A549 (cell line): ENCODE results near the gene NUFIP1. TPM values are rescaled to one million over a fixed set of nuclear protein-coding genes. Genes with fewer than 3 reads are reported as not detected.

Experiments used
- ATAC-seq, 2 experiments: fragments of 200-7000 bp in 1 of 2; fragments of >200 bp in 1 of 2; cut with Nextera tagmentation in 1 of 2; cut with Tn5 transposase in 1 of 2; 3 replicates each; pipeline versions ENCODE4 v1.8.0 to v1.9.1; 2018 to 2020; ENCODE audit warnings: mild to moderate bottlenecking in 1 of 2, moderate library complexity in 1 of 2
- CTCF ChIA-PET: fragments of 300-600 bp; sonication (Branson Sonifier 250); formaldehyde crosslinking; extraction: SDS; loops from one replicate; lab custom pipeline; 2021; ENCODE audit warnings: antibody characterized with exemption, inconsistent platforms; lab: Yijun Ruan, JAX
- POLR2A ChIA-PET: fragments of 350-600 bp; formaldehyde crosslinking; extraction: SDS; loops from one replicate; lab custom pipeline; 2021; ENCODE audit warnings: antibody characterized with exemption, inconsistent platforms; lab: Yijun Ruan, JAX
- DNase-seq, 2 experiments: peaks; one replicate each; pipeline versions ENCODE4 v3.0.0 to v3.0.0-alpha.2; 2011 to 2016; ENCODE audit warnings: low read depth in 1 of 2, low spot score in 1 of 2
- FAIRE-seq: peaks from 2 replicates; lab custom pipeline; 2011; peaks lifted over from hg19 to GRCh38; lab: Jason Lieb, UNC
- H3K27ac ChIP-seq, 2 experiments: fragments of >200 bp; sonication (Bioruptor Twin); formaldehyde crosslinking; 3 replicates each; pipeline ENCODE4 v1.5.1; 2016 to 2017
- H3K4me1 ChIP-seq: fragments of >200 bp; sonication (Bioruptor Twin); formaldehyde crosslinking; 3 replicates; pipeline ENCODE4 v1.6.1; 2016
- H3K4me2 ChIP-seq: fragments of >200 bp; sonication (Bioruptor Twin); formaldehyde crosslinking; 3 replicates; pipeline ENCODE4 v1.6.1; 2016
- H3K4me3 ChIP-seq: fragments of >200 bp; sonication (Bioruptor Twin); formaldehyde crosslinking; 3 replicates; pipeline ENCODE4 v1.5.1; 2016
- H3K9me3 ChIP-seq: fragments of >200 bp; sonication (Bioruptor Twin); formaldehyde crosslinking; 3 replicates; pipeline ENCODE4 v1.6.1; 2016
- ATOH8 ChIP-seq: fragments of 250-450 bp; sonication (Bioruptor Pico); IDR thresholded peaks from 2 replicates; pipeline ENCODE4 v1.5.0; 2020; ENCODE audit warnings: low read depth, mild to moderate bottlenecking, moderate library complexity
- BCL3 ChIP-seq: fragments of >200 bp; sonication (Bioruptor Twin); formaldehyde crosslinking; IDR thresholded peaks from 3 replicates; pipeline ENCODE4 v1.6.1; 2016
- BHLHE40 ChIP-seq: IDR thresholded peaks from 2 replicates; pipeline ENCODE4 v1.6.1; 2012; ENCODE audit warnings: low read depth, low read length, inconsistent platforms
- CEBPB ChIP-seq, 2 experiments: fragments of >200 bp in 1 of 2; sonication (Bioruptor Twin) in 1 of 2; formaldehyde crosslinking in 1 of 2; IDR thresholded peaks; 2 replicates each; pipeline ENCODE4 v1.6.1; 2012 to 2016
- CHD2 ChIP-seq: fragments of 150-350 bp; IDR thresholded peaks from 2 replicates; pipeline ENCODE4 v1.6.1; 2014; ENCODE audit warnings: low read length; ENCODE audit not compliant: partially characterized antibody
- CHD4 ChIP-seq: fragments of 200-600 bp; sonication (generic); IDR thresholded peaks from 2 replicates; pipeline ENCODE4 v1.6.1; 2016; ENCODE audit warnings: antibody characterized with exemption, mild to moderate bottlenecking, borderline replicate concordance
- EHF ChIP-seq: fragments of 250-450 bp; sonication (Bioruptor Pico); IDR thresholded peaks from 2 replicates; pipeline ENCODE4 v1.5.0; 2020; ENCODE audit warnings: mild to moderate bottlenecking
- FOSL2 ChIP-seq, 2 experiments: fragments of 450-650 bp in 1 of 2; fragments of >200 bp in 1 of 2; sonication (Bioruptor Twin) in 1 of 2; formaldehyde crosslinking; IDR thresholded peaks; 2 replicates each; pipeline versions ENCODE4 v1.5.0 to v1.6.1; 2016 to 2020; ENCODE audit warnings: mild to moderate bottlenecking in 1 of 2, moderate library complexity in 1 of 2
- FOXS1 ChIP-seq: fragments of 250-450 bp; sonication (Bioruptor Pico); IDR thresholded peaks from 2 replicates; pipeline ENCODE4 v1.5.0; 2020; ENCODE audit warnings: mild to moderate bottlenecking, moderate library complexity
- JUN ChIP-seq, 2 experiments: fragments of >200 bp; sonication (Bioruptor Twin); formaldehyde crosslinking; IDR thresholded peaks; 2 replicates in 1 of 2; 3 replicates in 1 of 2; pipeline ENCODE4 v1.6.1; 2016 to 2017
- KDM5A ChIP-seq: fragments of 200-600 bp; sonication (generic); IDR thresholded peaks from 2 replicates; pipeline ENCODE4 v1.6.1; 2016; ENCODE audit warnings: antibody characterized with exemption, mild to moderate bottlenecking
- POLR2AphosphoS2 ChIP-seq: conservative IDR thresholded peaks from 2 replicates; pipeline ENCODE4 v1.6.1; 2012; ENCODE audit warnings: low read length, improper control_type of control experiment, inconsistent platforms
- RAD21 ChIP-seq, 2 experiments: fragments of >200 bp in 1 of 2; sonication (Bioruptor Twin) in 1 of 2; formaldehyde crosslinking in 1 of 2; IDR thresholded peaks in 1 of 2; conservative IDR thresholded peaks in 1 of 2; 2 replicates in 1 of 2; 3 replicates in 1 of 2; pipeline ENCODE4 v1.6.1; 2012 to 2018; ENCODE audit warnings: inconsistent platforms in 1 of 2
- SREBF2 ChIP-seq: fragments of 450-650 bp; IDR thresholded peaks from 2 replicates; pipeline ENCODE4 v1.6.1; 2014; ENCODE audit warnings: mild to moderate bottlenecking, moderate library complexity
- USF2 ChIP-seq: fragments of 450-650 bp; IDR thresholded peaks from 2 replicates; pipeline ENCODE4 v1.6.1; 2014; ENCODE audit warnings: antibody characterized with exemption
- ZNF302 ChIP-seq: fragments of 250-450 bp; sonication (Bioruptor Pico); IDR thresholded peaks from 2 replicates; pipeline ENCODE4 v1.9.0; 2021; ENCODE audit warnings: inconsistent platforms, mild to moderate bottlenecking, moderate library complexity
- ZSCAN20 ChIP-seq: fragments of 250-450 bp; sonication (Bioruptor Pico); IDR thresholded peaks from 2 replicates; pipeline ENCODE4 v1.8.0; 2022; ENCODE audit warnings: mild to moderate bottlenecking, moderate library complexity
- WGBS: methylation state at CpG from one replicate; pipeline ENCODE4 v1.1.6; 2017; ENCODE audit errors: missing lambda C conversion rate; 5-methylcytosine and 5-hydroxymethylcytosine counted together
- polyA plus RNA-seq, 4 experiments: library from polyadenylated mRNA; depleted of rRNA in 3 of 4; stranded (reverse); fragments of >200 nt; fragmentation: RNase III in 1 of 4; extraction: RNeasy Plus Mini Kit Qiagen cat#74134 plus additional on column Dnase treatment in 1 of 4; gene quantifications; 2 replicates in 3 of 4; 3 replicates in 1 of 4; pipeline ENCODE4 v1.2.3, GENCODE V29; 2011 to 2017

The NUFIP1 gene
- polyA plus RNA-seq, 2 of the 4 experiments (the other 2 are of a cell fraction), result 3.7 to 6.3 TPM

GRCh38 chr13:44895953-44896335, 93.3 kb downstream of the NUFIP1 start:
- peak overlapping the region; percentile 36; the same call in 1 of the 3 replicates for H3K4me2 ChIP-seq
- DNase-seq, result no peak
- ATAC-seq, result no peak
- FAIRE-seq, result no peak
- no peaks in the 10 kb centered on the region for H3K9me3 ChIP-seq
- ChIA-PET POLR2A (no interaction called here), CTCF (interaction anchor here (0.6 to 1.6 kb wide), 4 partner anchors 10 to 413 kb away, joined by 3 to 4 read pairs (median 4); no protein-coding TSS in a partner anchor)
- H3K4me1 ChIP-seq, result peaks cover 9% of the 10 kb centered on the region; the same call in 2 of the 3 replicates
- H3K4me3 ChIP-seq, result no peak overlapping the region
- 69% methylated on average over 3 of the region's 5 CpGs for WGBS
- no peak for TF ChIP-seq SREBF2
- no peak for TF ChIP-seq RAD21 (conservative IDR thresholded peaks at IDR 0.05 in 1 of 2, IDR thresholded peaks at IDR 0.05 in 1 of 2)
- no peak for TF ChIP-seq FOSL2 (IDR thresholded peaks at IDR 0.05)
- TF ChIP-seq FOSL2 (CRISPR knock-in tag; IDR thresholded peaks at IDR 0.05), result no peak
- TF ChIP-seq ZNF302 (CRISPR knock-in tag), result no peak
- TF ChIP-seq CHD4, result no peak
- no peak for TF ChIP-seq JUN (IDR thresholded peaks at IDR 0.05)
- TF ChIP-seq ATOH8 (CRISPR knock-in tag), result no peak
- TF ChIP-seq ZSCAN20 (CRISPR knock-in tag), result no peak
- no peak for TF ChIP-seq BCL3
- H3K27ac ChIP-seq, result no peak overlapping the region

GRCh38 chr13:44895264-44895952, 93.9 kb downstream of the NUFIP1 start:
- WGBS, result 42% methylated on average over 6 of the region's 6 CpGs
- H3K4me3 ChIP-seq, result no peak overlapping the region
- peak overlapping the region; percentile 36; the same call in 2 of the 3 replicates for H3K4me2 ChIP-seq
- FAIRE-seq, result no peak
- ATAC-seq, result no peak; a peak in 1 of 6 replicates
- TF ChIP-seq USF2 (no peak), EHF (CRISPR knock-in tag) (no peak), BHLHE40 (no peak), CEBPB (IDR thresholded peaks at IDR 0.05) (no peak), KDM5A (no peak), POLR2AphosphoS2 (no peak), CHD2 (no peak), SREBF2 (no peak), FOXS1 (CRISPR knock-in tag) (no peak)
- H3K27ac ChIP-seq, result no peak overlapping the region
- ChIA-PET POLR2A (no interaction called here), CTCF (interaction anchor here (0.8 to 1.2 kb wide), 2 partner anchors 11 to 21 kb away, joined by 3 to 4 read pairs; no protein-coding TSS in a partner anchor)
- DNase-seq, result no peak
- no peaks in the 10 kb centered on the region for H3K9me3 ChIP-seq
- H3K4me1 ChIP-seq, result peaks cover 9% of the 10 kb centered on the region; the same call in 2 of the 3 replicates
